Immature natural killer cell (primary cell): ENCODE results near the gene CGB7. TPM values are rescaled to one million over a fixed set of nuclear protein-coding genes. Genes with fewer than 3 reads are reported as not detected.
A peak's percentile ranks its signal among the peaks of the same experiment; 100 is the strongest.
"Not testable (repeated sequence)": the region's sequence is repeated elsewhere in the genome, so short reads cannot be mapped to it uniquely, and the experiment has no call there.

Experiments
- DNase-seq, 3 donors: peaks; one replicate each; pipeline ENCODE4 v3.0.0; 2022; ENCODE audit warnings: mixed read lengths in 1 of 3
- H3K27ac Mint-ChIP-seq, 6 donors: one replicate each; pipeline ENCODE4 v1.8.0; 2020; ENCODE audit warnings: mixed read lengths in 6 of 6, mild to moderate bottlenecking in 5 of 6, inconsistent platforms in 4 of 6, moderate library complexity in 3 of 6
- H3K27me3 Mint-ChIP-seq, 3 donors: one replicate each; pipeline ENCODE4 v1.8.0; 2020 to 2021; ENCODE audit warnings: low read depth in 3 of 3, mild to moderate bottlenecking in 3 of 3, mixed read lengths in 3 of 3, moderate library complexity in 3 of 3, inconsistent platforms in 1 of 3
- H3K36me3 Mint-ChIP-seq, 3 donors: one replicate each; pipeline ENCODE4 v1.8.0; 2020; ENCODE audit warnings: mixed read lengths in 3 of 3, inconsistent platforms in 2 of 3, mild to moderate bottlenecking in 2 of 3
- H3K4me1 Mint-ChIP-seq, 2 donors: one replicate each; pipeline ENCODE4 v1.8.0; 2020; ENCODE audit warnings: inconsistent platforms in 2 of 2, mild to moderate bottlenecking in 2 of 2, mixed read lengths in 2 of 2, moderate library complexity in 1 of 2
- H3K4me3 Mint-ChIP-seq, 5 donors: one replicate each; pipeline ENCODE4 v1.8.0; 2020; ENCODE audit warnings: mild to moderate bottlenecking in 5 of 5, mixed read lengths in 5 of 5, inconsistent platforms in 3 of 5, moderate library complexity in 3 of 5
- H3K9me3 Mint-ChIP-seq, 6 donors: one replicate each; pipeline ENCODE4 v1.8.0; 2020; ENCODE audit warnings: mild to moderate bottlenecking in 6 of 6, mixed read lengths in 6 of 6, inconsistent platforms in 4 of 6, moderate library complexity in 3 of 6
- polyA plus RNA-seq, 3 donors: library from polyadenylated mRNA; unstranded; fragments of 300-500 nt; fragmentation: Illumina TruSeq; gene quantifications; one replicate each; pipeline ENCODE4 v1.2.3, GENCODE V29; 2021

CGB7 gene
- polyA plus RNA-seq, 3 donors from 2014 or later, result not detected

- H3K9me3 Mint-ChIP-seq, H3K27ac Mint-ChIP-seq, H3K4me1 Mint-ChIP-seq, H3K27me3 Mint-ChIP-seq, H3K4me3 Mint-ChIP-seq, DNase-seq, H3K36me3 Mint-ChIP-seq: not testable (repeated sequence)
Measured at GRCh38 chr19:49043548-49043947, 14.0 kb downstream of the CGB7 start, which contains the start of gene CGB5. TSS of gene CGB5 (plus strand) at chr19:49043848. CDS start at chr19:49044210, 362 bp downstream.

GRCh38 chr19:49042666-49043065 is 14.9 kb downstream of the CGB7 start:
- H3K4me3 Mint-ChIP-seq, H3K27ac Mint-ChIP-seq, DNase-seq, H3K9me3 Mint-ChIP-seq, H3K36me3 Mint-ChIP-seq, H3K4me1 Mint-ChIP-seq, H3K27me3 Mint-ChIP-seq: not testable (repeated sequence)

- Mint-ChIP-seq H3K36me3 (no peaks in the 10 kb centered on the region), H3K4me3 (no peak overlapping the region), H3K27me3 (peaks cover 0 to 3% (median 0%) of the 10 kb centered on the region in 3 donors), H3K27ac (no peak overlapping the region), H3K9me3 (no peaks in the 10 kb centered on the region), H3K4me1 (no peaks in the 10 kb centered on the region)
- DNase-seq, result no peak
Measured at GRCh38 chr19:49042177-49042576, 15.4 kb downstream of the CGB7 start.

- H3K27me3 Mint-ChIP-seq, H3K9me3 Mint-ChIP-seq, H3K4me1 Mint-ChIP-seq, H3K36me3 Mint-ChIP-seq, H3K27ac Mint-ChIP-seq, DNase-seq, H3K4me3 Mint-ChIP-seq: not testable (repeated sequence)
Measured at GRCh38 chr19:49039736-49040135, 17.8 kb downstream of the CGB7 start.

GRCh38 chr19:49038557-49039276 is 18.8 kb downstream of the CGB7 start:
- not testable (repeated sequence) for H3K36me3 Mint-ChIP-seq, H3K27ac Mint-ChIP-seq, H3K27me3 Mint-ChIP-seq, H3K4me1 Mint-ChIP-seq, DNase-seq, H3K4me3 Mint-ChIP-seq, H3K9me3 Mint-ChIP-seq

- not testable (repeated sequence) for H3K27ac Mint-ChIP-seq, H3K9me3 Mint-ChIP-seq, H3K4me3 Mint-ChIP-seq, H3K27me3 Mint-ChIP-seq, H3K36me3 Mint-ChIP-seq, H3K4me1 Mint-ChIP-seq, DNase-seq
Measured at GRCh38 chr19:49038111-49038510, 19.4 kb downstream of the CGB7 start.

- not testable (repeated sequence) for H3K9me3 Mint-ChIP-seq, DNase-seq, H3K4me1 Mint-ChIP-seq, H3K4me3 Mint-ChIP-seq, H3K27ac Mint-ChIP-seq, H3K36me3 Mint-ChIP-seq, H3K27me3 Mint-ChIP-seq
Measured at GRCh38 chr19:49036815-49037214, 20.7 kb downstream of the CGB7 start, which contains the start of gene CGB1. TSS of gene CGB1 (minus strand) at chr19:49036895. CDS start at chr19:49036711, 184 bp downstream.

GRCh38 chr19:49031642-49032301 is 25.8 kb downstream of the CGB7 start, which contains the start of gene CGB2:
TSS of gene CGB2 (plus strand) at chr19:49031890. CDS start at chr19:49032096, 206 bp downstream.
- H3K4me1 Mint-ChIP-seq, H3K36me3 Mint-ChIP-seq, H3K9me3 Mint-ChIP-seq, H3K4me3 Mint-ChIP-seq, H3K27me3 Mint-ChIP-seq: not testable (repeated sequence)
- H3K27ac Mint-ChIP-seq, result peak within 1 kb of the TSS in 1 of 6 donors; percentile 4
- DNase-seq, result peak; percentile 25 to 39 (median 31)

GRCh38 chr19:49030323-49030722 is 27.2 kb downstream of the CGB7 start:
- not testable (repeated sequence) for H3K4me1 Mint-ChIP-seq, DNase-seq, H3K4me3 Mint-ChIP-seq, H3K36me3 Mint-ChIP-seq, H3K27ac Mint-ChIP-seq, H3K27me3 Mint-ChIP-seq, H3K9me3 Mint-ChIP-seq

- H3K4me3 Mint-ChIP-seq, H3K36me3 Mint-ChIP-seq, H3K4me1 Mint-ChIP-seq, H3K27me3 Mint-ChIP-seq, DNase-seq, H3K9me3 Mint-ChIP-seq, H3K27ac Mint-ChIP-seq: not testable (repeated sequence)
Measured at GRCh38 chr19:49029749-49030148, 27.8 kb downstream of the CGB7 start.

GRCh38 chr19:49028686-49029085 is 28.9 kb downstream of the CGB7 start:
- H3K4me3 Mint-ChIP-seq, H3K36me3 Mint-ChIP-seq, H3K27ac Mint-ChIP-seq, H3K27me3 Mint-ChIP-seq, H3K9me3 Mint-ChIP-seq, H3K4me1 Mint-ChIP-seq, DNase-seq: not testable (repeated sequence)

- DNase-seq, H3K36me3 Mint-ChIP-seq, H3K4me1 Mint-ChIP-seq, H3K27ac Mint-ChIP-seq, H3K4me3 Mint-ChIP-seq, H3K9me3 Mint-ChIP-seq, H3K27me3 Mint-ChIP-seq: not testable (repeated sequence)
Measured at GRCh38 chr19:49025599-49025998, 31.9 kb downstream of the CGB7 start.

GRCh38 chr19:49025088-49025487 is 32.5 kb downstream of the CGB7 start:
- not testable (repeated sequence) for H3K27ac Mint-ChIP-seq, H3K4me1 Mint-ChIP-seq, H3K27me3 Mint-ChIP-seq, H3K9me3 Mint-ChIP-seq, H3K36me3 Mint-ChIP-seq, H3K4me3 Mint-ChIP-seq, DNase-seq

- not testable (repeated sequence) for DNase-seq, H3K27me3 Mint-ChIP-seq
- H3K4me1 Mint-ChIP-seq, result peaks cover 9 to 16% of the 10 kb centered on the region in 2 donors
Measured at GRCh38 chr19:49024233-49024632, 33.3 kb downstream of the CGB7 start, which contains the start of gene CGB3. TSS of gene CGB3 (minus strand) at chr19:49024333. CDS start at chr19:49023971, 362 bp downstream.

GRCh38 chr19:49022116-49022515 is 35.4 kb downstream of the CGB7 start:
- H3K9me3 Mint-ChIP-seq, result no peaks in the 10 kb centered on the region
- DNase-seq, result no peak
- H3K27me3 Mint-ChIP-seq, result peaks cover 0 to 11% (median 0%) of the 10 kb centered on the region in 3 donors
- H3K4me1 Mint-ChIP-seq, result peaks cover 23 to 26% of the 10 kb centered on the region in 2 donors
- H3K4me3 Mint-ChIP-seq, result no peak overlapping the region
- no peak overlapping the region for H3K27ac Mint-ChIP-seq
- no peaks in the 10 kb centered on the region for H3K36me3 Mint-ChIP-seq

More at GRCh38 chr19:49024233-49024632, 33.3 kb downstream of the CGB7 start, which contains the start of gene CGB3:
- not testable (repeated sequence) for H3K36me3 Mint-ChIP-seq, H3K27ac Mint-ChIP-seq, H3K9me3 Mint-ChIP-seq, H3K4me3 Mint-ChIP-seq
